ENCODE data around the gene SYT14.

Gene SYT14

DNA sequence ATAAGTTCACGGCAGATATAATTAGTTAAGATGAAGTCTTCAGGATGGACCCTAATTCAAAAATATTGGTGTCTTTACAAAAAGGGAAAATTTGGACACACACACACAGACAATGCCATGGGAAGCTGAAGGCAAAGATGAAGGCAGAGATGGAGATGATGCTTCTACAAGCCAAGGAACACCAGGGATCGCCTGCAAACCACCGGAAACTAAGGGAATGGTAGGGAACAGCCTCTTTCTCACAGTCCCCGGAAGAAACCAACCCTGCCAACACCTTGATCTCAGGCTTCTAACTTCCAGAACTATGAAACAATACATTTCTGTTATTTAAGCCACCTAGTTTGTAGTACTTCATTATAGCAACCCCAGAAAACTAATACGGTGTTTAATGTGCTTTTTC, 279.5 kb downstream of the SYT14 start:
- no peak for DNase-seq

GRCh38 chr1:210218047-210218446, 280.0 kb downstream of the SYT14 start:
- no peak for DNase-seq

All from T-helper 9 cell (primary cell).